Hematopoietic multipotent progenitor cell (in vitro differentiated cells): Measurements from ENCODE around the gene C3orf52. TPM values are rescaled to one million over a fixed set of nuclear protein-coding genes. Genes with fewer than 3 reads are reported as not detected.

ENCODE experiments used
- DNase-seq, 3 donors: peaks; one replicate each; pipeline ENCODE4 v3.0.0-alpha.2; 2011 to 2015; ENCODE audit warnings: low read depth in 2 of 3, low spot score in 2 of 3
- small RNA-seq: library from RNA; depleted of rRNA; stranded (forward); fragments of <200 nt; gene quantifications from one replicate; pipeline ENCODE3, GENCODE V24; 2012
- total RNA-seq: library from RNA; depleted of rRNA; stranded (reverse); fragments of >200 nt; gene quantifications from one replicate; pipeline ENCODE4 v1.2.3, GENCODE V29; 2012

The C3orf52 gene
- total RNA-seq, 1 donor = 0.27 TPM

DNA sequence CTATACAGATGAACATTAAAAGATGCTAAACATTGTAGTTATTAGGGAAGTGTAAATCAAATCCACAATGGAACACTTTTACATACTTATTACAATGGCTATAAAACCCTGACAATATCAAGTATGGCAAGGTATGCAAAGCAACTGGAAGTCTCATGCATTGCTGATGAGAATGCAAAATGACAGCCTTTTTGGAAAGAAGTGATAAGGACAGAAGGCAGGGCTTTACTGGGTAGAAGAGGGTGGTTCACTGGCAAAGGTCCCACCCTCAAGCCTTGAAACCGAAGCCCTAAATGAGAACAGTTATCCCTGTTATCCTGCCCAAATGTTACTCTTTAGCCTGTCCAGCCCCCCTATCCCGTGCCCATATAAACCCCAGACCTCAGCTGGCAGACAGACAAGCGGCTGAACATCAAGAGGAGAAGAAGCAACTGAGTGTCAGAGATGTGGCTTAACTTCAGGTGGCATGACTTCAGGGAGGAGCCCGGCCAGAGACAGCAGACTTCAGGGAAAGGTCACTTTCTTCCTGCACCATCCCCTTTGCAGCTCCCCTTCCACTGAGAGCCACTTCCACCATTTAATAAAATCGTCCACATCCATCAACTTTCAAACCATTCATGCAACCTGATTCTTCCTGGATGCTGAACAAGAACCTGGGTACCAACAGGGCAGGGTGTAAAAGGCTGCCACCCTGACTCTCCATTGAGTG is 47.6 kb downstream of the C3orf52 start:
- no peak for DNase-seq

DNA sequence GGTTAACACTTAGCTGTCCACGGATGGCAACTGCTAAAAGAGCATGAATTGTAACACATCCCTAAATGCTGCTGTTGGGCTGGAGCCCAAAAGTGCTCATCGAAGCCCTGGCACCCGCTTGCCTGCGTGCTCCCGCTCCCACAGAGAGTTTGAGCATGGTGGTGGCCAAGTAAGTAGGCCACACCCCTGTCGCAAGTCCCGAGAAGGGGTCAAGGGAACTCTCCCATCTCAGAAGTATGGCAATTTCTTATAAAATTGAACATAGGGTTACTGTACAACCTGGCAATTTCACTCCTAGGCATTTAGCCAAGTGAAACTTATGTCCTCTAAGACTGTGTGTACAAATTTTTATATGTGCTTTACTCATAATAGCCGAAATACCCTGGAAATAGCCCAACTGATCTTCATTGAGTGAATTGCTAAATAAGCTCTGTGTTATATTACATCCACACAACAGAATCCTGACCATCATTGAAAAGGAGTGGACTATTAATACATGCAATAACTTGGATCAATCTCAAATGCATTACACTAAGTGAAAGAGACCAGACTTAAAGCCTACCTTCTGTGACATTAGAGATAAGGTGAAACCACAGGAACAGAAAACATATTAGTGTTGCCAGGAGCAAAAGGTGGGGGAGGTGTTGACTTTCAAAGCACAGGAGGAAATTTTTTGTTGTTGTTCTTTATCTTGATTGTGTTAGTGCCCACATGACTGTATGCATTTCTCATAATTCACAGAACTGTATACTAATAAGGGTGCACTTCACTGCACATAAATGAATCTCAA is 48.3 kb downstream of the C3orf52 start:
- peak in 2 of 3 donors; percentile 28 to 48 for DNase-seq

- no peak for DNase-seq
These were observed 49.9 kb downstream of the C3orf52 start for GRCh38 chr3:112136046-112136445.

- peak in 2 of 3 donors; percentile 46 to 76 for DNase-seq
These were observed 50.9 kb downstream of the C3orf52 start for GRCh38 chr3:112136959-112137693.

GRCh38 chr3:112137781-112138180 is 51.6 kb downstream of the C3orf52 start:
- no peak for DNase-seq

DNA sequence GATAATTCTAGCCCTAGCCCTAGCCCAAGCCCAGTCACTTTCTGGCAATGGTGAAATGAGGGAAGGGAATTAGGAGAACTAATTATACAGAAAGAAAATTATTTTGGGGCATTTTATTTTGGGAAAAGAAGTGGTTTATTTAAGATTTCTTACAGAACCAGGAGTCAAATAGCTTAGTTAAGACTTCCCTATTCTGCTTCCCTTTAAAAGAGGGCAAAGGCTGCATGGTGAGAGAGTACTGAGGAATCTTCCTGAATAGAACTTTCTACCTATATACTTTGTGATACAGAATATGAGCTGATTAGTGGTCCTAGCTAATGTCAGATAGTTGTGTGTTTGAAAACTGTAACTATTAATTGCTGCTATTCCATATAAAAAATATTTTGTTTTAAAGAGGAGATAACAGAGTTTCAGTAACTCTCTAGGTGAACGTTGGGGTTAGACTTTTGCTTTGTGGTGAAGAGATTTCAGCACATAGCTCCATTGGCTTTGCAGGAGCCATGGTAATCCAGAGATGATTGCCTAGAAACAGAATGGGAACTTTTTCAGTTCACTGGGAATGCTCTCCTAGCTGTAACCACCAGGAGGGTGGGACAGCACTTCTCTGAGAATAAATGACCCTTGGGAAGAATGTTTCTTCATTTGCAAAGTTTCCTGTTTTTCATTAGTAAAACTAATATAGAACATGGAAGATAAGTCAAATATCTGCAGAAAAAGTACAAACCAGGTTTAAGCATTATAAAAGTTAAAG is 52.2 kb downstream of the C3orf52 start:
- no peak for DNase-seq

GRCh38 chr3:112140584-112140983 is 54.4 kb downstream of the C3orf52 start:
- no peak for DNase-seq

DNA sequence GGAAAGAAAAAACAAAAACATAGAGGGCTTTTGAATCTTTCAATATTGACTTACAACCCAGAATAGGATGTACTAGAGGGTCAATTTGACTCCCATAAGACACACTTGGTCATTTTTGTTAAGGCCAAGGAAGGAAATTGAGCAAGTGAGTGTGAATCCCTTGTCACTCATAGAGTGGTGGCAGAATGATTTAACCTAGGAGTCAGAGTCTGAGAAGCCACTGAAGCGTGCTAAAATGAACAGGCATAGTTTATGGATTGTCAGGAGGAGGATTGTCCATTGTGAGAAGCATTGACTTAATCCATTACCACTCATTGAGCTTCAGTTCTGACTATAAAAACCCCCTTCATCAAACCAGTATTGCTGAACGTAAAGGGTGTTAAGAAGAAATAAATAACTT is 55.1 kb downstream of the C3orf52 start:
- DNase-seq = no peak

- no peak for DNase-seq
These were observed 57.1 kb downstream of the C3orf52 start for GRCh38 chr3:112143251-112143650.

DNA sequence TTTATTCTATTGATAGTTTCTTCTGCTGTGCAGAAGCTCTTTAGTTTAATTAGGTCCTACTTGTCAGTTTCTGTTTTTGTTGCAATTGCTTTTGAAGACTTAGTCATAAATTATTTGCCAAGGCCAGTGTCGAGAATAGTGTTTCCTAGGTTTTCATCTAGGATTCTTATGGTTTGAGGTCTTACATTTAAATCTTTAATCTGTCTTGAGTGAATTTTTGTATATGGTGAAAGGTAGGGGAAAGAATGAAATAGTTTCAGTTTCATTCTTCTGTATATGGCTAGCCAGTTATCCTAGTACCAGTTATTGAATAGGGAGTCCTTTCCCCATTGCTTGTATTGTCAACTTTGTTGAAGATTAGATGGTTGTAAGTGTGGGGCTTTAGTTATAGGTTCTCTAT is 57.5 kb downstream of the C3orf52 start:
- DNase-seq = no peak

DNA sequence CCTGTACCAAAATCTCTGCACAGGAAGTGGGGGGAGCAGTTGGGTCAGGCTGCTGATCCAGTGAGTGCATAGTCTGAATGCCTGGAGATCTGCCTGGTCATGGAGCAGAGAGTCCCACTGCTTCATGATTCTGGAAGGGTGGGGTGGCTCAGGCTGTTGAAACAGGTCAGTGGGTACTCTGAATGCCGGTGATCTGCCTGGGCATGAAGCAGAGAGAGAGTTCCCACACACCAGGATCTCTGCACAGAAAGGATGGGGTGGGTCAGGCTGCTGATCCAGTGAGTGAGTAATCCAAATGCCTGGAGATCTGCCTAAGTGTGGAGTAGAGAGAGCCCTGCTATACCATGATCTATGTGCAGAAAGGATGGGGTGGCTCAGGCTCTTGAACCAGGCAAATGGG is 62.9 kb downstream of the C3orf52 start:
- DNase-seq = no peak

- no peak for DNase-seq
These were observed 81.6 kb downstream of the C3orf52 start for GRCh38 chr3:112167758-112168157.

Small RNAs within 50 kb of the gene (small RNA-seq; reads per million reads assigned to genes)
- gene MIR567 = not detected

Other genes starting within 250 kb of the C3orf52 start
- gene PHLDB2, start 227.1 kb upstream of the C3orf52 start, total RNA-seq = 4.8 TPM
- 29.6 TPM for gene ABHD10, start 107.4 kb upstream of the C3orf52 start, total RNA-seq
- gene TAGLN3, start 87.5 kb upstream of the C3orf52 start, total RNA-seq = not detected
- gene TMPRSS7, start 51.7 kb upstream of the C3orf52 start, total RNA-seq = not detected
- gene GCSAM, start 46.9 kb downstream of the C3orf52 start, total RNA-seq = 1.3 TPM
- 0.54 TPM for gene SLC9C1, start 207.8 kb downstream of the C3orf52 start, total RNA-seq
- gene CD200, start 246.8 kb downstream of the C3orf52 start, total RNA-seq = 12.1 TPM